Fibroblast of pulmonary artery (primary cell): Measurements from ENCODE around the gene PLOD2.

ENCODE experiments used
- DNase-seq: peaks from one replicate; pipeline ENCODE4 v3.0.0-alpha.2; 2010; ENCODE audit warnings: low read depth
- H3K4me3 ChIP-seq: replicated peaks from 2 replicates; pipeline ENCODE4 v1.5.1; 2011; ENCODE audit warnings: low read depth, mild to moderate bottlenecking, control low read depth, low read length, moderate library complexity
- TF ChIP-seq, protein P1 (sequence below): IDR thresholded peaks from 2 replicates; pipeline ENCODE4 v1.5.1; 2011; ENCODE audit warnings: mild to moderate bottlenecking, control low read depth, low read length, inconsistent platforms; ENCODE audit errors: missing control alignments

Gene PLOD2

DNA sequence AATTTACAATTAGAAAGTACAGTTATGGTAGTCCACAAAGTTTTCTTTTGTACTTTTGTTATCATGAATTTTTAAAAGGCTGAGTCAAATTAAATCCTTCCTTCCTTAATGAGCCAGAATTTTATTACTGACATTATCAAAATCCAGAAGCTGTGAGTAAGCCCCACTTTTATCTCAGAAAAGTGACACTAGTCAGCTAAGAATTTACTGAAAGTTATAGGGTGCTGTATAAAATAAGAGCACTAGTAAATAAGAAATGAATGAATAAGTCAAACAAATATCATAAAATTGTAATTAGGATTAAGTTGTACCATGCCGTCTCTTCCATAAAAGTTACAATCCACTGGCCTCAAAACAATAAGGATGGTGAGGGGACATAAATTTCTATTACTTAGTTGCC, 15.3 kb downstream of the PLOD2 start:
- TF ChIP-seq, protein P1, sequence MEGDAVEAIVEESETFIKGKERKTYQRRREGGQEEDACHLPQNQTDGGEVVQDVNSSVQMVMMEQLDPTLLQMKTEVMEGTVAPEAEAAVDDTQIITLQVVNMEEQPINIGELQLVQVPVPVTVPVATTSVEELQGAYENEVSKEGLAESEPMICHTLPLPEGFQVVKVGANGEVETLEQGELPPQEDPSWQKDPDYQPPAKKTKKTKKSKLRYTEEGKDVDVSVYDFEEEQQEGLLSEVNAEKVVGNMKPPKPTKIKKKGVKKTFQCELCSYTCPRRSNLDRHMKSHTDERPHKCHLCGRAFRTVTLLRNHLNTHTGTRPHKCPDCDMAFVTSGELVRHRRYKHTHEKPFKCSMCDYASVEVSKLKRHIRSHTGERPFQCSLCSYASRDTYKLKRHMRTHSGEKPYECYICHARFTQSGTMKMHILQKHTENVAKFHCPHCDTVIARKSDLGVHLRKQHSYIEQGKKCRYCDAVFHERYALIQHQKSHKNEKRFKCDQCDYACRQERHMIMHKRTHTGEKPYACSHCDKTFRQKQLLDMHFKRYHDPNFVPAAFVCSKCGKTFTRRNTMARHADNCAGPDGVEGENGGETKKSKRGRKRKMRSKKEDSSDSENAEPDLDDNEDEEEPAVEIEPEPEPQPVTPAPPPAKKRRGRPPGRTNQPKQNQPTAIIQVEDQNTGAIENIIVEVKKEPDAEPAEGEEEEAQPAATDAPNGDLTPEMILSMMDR = no peak

DNA sequence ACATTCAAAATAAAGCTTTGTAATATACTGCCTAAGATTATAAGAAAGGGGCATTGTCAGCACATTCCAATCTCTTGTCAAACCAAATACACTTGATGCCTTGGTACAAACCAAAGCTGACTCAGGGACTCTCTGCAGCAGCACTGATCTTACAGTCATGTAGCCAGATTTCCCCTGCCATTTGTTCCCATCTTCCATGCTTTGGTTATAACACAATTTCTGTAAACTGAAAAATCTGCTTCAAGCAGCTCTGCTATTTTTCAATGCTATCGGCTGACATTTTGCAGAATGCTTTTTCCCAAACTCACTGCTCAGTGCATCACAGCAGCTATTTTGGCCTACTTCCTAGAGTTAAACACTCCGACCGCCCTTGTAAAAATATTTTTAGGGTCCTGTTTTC, 18.2 kb downstream of the PLOD2 start:
- peak; percentile 62 for DNase-seq
- no peak overlapping the region for H3K4me3 ChIP-seq
- TF ChIP-seq, protein P1 = no peak

More for the DNA sequence above, 15.3 kb downstream of the PLOD2 start:
- H3K4me3 ChIP-seq = no peak overlapping the region
- DNase-seq = no peak

DNA sequence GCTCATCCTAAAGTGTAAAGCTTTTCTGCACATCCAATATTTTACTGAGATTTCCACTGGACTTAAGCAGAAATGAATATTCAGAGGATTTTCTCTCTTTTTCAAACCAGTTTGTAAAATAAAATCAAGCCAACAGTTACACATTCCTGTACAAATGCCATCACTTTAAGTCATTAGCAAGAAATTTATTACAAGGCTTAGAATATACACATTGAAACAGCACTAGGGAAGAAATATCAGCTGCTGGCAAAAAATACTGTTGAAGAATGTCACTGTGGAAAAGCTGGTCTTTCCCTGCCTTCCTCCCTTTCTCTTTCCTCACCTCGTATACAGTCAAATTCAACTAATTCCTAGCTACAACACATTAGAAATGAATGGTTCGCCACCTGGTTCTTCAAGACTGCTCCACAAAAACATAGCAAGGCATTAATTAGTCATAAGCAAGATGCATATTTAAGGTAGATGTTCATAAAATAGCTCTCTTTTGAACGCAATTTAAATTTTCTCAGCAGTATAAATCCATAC, 21.3 kb downstream of the PLOD2 start:
- no peak for DNase-seq
- H3K4me3 ChIP-seq = no peak overlapping the region
- TF ChIP-seq, protein P1 = no peak

DNA sequence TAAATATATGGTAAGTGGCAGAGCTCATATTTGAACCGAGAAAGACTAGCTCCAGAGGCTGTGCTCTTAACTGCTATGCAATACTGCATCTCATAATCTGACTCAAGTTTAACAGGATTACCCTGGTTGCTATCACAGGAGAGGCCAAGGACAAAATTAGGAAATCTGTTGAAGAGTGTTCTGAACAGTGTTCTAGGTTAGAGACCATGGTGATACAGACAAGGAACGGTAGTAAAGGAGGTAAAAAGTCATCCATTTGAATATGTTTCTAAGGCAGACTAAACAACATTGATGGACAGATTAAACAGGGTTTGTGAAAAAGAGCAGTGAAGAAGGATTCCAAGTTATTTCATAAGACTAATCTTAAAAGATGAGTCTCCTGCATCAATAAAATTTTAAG, 22.1 kb downstream of the PLOD2 start:
- no peak overlapping the region for H3K4me3 ChIP-seq
- TF ChIP-seq, protein P1 = no peak
- no peak for DNase-seq

DNA sequence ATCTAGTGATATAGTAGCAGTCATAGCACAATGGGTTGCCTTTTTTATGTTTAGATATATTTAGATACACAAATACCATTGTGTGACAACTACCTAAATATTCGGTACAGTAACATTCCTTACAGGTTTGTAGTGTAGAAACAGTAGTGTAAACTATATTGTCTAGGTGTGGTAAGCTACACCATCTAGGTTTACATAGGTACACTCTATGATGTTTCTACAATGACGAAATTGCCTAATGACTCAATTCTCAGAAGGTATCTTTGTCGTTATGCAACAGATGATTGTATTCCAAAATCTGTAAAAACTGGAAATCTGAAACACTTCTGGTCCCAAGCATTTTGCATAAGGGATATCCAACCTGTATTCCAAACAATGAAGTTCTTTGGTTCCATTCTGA, 24.3 kb downstream of the PLOD2 start:
- TF ChIP-seq, protein P1 = no peak
- no peak for DNase-seq
- H3K4me3 ChIP-seq = no peak overlapping the region

DNA sequence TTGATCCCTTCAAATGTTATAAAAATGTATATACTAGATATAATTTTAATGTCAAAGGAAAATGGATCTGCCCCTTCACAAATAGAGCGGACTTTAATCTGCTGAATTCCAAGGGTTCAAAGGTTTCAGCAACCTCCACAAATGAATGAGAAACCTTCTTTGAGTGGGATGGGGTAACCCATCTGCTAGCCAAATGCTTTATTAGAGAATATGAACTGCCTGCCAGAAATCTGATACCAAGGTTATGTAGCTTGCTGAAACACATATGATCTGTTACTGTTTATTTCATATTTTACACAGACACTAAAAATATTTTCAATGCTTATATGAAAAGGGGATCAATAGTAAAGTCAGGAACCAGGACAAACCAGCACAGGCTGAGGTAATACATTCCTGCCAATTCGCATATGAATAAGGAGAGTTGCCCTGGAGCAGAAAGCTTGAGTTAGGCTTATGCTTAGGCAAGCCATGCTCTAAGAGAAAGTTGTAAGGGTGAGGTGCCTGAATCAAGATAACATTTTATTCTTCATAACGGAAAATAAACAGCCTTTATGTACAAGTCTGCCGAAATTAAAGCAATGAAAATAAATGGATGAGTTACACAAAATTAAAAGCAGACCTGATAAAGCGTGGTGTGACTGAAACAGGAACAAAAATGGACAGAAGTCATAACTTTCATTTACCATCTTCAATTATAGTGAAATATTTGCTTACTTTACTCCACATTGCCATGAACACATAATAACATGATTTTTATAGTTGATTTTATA, 26.5 kb downstream of the PLOD2 start:
- DNase-seq = no peak
- H3K4me3 ChIP-seq = no peak overlapping the region
- TF ChIP-seq, protein P1 = no peak

DNA sequence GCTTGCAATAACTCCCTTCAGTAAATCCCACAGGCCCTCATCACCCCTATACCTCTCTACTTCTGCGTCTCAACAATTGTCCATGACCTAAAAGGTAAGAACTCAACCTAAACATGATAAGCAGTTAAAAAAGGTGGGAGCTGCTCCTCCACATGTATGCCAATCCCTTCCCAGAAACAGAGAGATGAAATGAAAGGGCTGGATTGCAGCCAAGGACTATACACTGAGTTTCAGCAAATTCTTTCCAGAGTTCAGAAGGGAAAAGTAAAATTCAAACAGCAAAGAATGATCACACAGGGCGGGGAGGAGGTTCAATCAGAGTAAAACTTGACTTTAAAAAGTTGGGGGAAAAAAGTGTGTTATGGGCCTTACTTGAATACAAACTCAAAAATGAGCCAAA, 27.5 kb downstream of the PLOD2 start:
- DNase-seq = peak; percentile 40
- no peak overlapping the region for H3K4me3 ChIP-seq
- TF ChIP-seq, protein P1 = no peak
